CD4-positive, alpha-beta T cell treated with Interleukin-12 subunit alpha and Interleukin-12 subunit beta, for 1 hour (primary cell): ENCODE measurements around the gene CPLX3.

Experiments
- DNase-seq: peaks from one replicate; pipeline ENCODE4 v3.0.0-alpha.2; 2020

The CPLX3 gene

DNA sequence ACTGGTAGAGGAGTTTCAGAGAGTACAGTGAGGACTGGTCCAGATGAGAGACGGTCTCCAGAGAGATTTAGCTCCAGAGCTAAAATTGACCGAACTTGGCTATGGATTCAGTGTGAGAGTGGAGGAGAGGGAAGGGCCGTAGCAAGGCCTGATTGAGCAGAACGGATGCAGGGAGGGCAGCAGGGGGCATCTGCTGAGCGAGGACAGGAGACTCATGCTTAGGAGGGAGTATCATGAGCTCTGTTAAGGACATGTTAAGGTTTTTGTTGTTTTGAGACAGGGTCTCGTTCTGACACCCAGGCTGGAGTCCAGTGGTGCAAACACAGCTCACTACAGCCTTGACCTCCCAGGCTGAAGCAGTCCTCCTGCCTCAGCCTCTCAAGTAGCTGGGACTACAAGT lies 21.5 kb upstream of the CPLX3 start:
- no peak for DNase-seq

DNA sequence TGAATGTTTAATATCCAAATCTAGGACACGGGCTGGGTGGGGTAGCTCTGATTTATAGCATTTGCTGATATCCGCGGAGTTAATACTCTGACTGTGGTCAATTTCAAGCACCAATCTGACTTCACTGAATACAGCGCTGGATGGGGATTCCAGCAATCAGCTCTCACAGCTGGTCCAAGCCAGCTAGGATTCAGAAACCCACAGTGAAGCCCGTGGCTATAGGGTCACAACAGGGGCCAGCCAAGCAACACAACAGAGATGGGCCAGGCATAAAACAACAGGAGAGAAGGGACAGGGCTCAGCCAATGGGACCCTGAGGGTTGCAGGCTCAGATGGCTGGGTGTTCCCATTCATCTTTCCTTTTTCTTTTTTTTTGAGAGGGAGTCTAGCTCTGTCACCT lies 19.1 kb upstream of the CPLX3 start:
- DNase-seq, result no peak

DNA sequence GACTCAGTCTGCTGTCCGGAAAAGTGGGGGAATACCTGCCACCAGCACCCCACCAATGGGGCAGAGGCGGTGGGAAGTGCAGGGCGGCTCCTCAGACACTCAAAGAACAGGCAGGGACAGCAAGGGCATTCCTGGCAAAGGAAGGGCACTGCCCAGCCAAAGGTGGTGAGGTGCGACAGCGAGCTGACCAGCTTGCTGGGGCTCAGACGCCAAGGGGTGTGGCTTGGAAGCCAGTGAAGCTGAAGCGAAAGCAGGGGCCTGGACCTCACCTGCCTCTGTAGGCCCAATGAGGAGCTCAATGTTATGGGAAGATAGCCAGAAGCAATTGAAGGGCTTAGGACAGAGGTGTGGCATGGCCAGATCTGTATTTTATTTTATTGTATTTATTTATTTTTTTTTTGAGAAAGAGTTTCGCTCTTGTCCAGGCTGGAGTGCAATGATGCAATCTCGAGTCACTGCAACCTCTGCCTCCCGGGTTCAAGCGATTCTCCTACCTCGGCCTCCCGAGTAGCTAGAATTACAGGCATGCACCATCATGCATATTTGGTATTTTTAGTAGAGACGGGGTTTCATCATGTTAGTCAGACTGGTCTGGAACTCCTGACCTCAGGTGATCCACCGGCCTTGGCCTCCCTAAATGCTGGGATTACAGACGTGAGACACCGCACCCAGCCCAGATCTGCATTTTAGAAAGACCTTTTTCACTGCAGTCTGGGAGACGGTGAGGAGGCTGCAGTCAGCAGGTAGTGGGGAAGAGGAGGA lies 18.2 kb upstream of the CPLX3 start:
- DNase-seq, result no peak

DNA sequence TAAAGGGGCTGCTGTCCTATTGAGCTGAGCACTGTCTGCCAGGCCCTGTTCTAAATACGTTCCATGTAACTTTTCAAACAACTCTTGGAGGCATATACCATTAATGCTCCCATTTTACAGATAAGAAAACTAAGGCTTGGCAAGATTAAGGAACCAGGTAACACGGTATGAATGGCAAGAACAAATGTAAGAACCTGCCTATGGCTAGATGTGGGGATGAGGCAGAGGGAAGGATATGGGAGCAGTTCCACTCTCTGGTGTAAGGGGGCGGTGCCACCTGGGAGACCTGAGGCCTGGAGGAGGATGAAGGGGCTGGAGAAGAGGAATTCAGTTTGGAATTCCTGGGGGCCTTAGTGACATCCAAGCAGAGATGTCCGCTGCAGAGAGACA lies 17.6 kb upstream of the CPLX3 start:
- DNase-seq, result no peak

DNA sequence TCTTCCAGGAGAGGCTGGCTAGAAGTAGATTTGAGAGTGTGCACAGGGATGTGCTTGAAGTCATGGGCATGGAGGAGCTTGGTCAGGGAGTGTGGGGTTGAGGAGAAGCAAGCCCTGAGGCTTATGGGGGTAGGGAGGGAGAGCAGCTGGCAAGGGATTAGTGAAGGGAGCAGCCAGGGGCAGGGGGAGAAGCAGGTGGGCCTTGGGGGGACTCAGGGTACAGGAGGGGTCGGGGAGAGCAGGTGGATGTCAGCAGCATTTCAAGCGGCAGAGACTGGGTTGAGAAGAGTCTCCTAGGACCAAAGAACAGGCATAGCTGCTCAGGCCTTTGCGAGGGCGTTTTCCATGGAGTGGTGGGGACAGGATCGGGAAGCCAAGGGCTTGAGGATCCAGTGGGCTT lies 17.2 kb upstream of the CPLX3 start:
- no peak for DNase-seq

DNA sequence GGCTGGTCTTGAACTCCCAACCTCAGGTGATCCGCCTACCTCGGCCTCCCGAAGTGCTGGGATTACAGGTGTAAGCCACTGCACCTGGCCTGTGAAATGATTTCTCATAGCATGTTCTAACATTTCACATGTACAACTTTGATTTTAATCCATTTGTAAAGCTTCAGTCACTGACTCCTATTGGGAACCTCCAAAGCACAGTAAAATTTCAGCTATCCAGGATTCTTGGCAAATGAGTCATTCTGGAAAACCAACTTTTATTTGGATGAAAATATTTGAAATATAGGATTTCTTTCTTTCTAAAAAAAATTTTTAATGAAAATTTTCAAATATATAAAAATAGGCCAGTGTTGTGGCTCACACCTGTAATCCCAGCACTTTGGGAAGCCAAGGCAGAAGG lies 16.5 kb upstream of the CPLX3 start:
- DNase-seq, result no peak

DNA sequence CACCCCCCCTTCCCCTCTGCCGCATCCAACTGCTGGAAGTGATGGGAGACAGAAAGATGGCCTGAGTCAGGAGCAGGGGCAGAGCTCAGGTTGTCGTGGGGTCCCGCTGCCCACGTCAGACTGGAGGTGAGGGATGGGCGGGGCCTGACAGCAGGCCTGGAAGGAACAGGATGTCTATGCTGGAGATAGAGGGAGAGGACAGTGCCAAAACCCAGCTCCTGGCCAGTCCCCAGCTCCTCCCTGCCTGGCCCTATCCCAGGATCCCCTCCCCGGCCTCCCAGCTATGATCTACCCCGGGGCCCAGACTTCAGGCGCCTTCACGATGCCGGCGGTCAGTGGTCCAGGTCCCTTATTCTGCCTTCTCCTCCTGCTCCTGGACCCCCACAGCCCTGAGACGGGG lies 13.9 kb upstream of the CPLX3 start, which contains the start of gene LMAN1L:
TSS of gene LMAN1L (plus strand) at position 303 of the 400 bp plus-strand sequence. CDS start at position 323, 20 bp downstream.
- no peak for DNase-seq

DNA sequence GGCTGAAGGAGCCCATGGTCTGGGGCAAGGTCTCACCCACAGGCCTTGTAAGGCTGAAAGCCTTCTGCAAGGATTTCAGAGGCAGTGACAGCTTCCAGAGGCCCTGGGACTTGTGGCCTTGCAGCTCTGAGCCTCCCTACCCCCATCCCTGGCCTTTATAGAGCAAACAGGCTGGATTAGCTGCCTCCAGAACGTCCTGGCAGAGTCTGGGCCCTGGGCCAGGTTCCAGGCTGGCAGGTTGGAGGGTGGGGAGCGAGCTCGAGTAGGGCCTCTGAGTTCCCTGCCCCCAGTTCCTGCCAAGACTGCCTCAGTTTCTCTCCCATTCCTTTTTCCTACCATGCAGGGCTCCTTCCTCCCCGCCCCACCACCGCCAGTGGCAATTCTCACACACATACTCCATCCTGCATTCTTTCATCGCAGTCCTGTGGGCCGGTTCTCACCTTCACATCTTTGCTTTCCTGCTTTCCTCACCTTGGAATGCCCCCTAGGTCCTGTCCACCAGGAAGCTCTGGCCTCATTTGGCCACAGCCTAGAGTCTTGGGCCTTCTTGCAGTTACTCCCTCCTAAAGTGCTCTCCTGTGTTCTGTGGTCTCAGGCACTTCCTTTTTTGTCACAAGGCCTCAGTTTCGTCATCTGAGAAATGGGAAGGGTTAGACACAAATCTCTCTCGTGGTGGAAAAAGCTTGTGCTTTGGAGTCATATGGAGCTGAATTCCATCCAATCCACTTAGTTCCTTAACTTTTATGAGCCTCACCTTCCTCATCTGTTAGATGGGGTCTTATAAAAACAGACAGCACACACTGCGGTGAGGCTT lies 11.1 kb upstream of the CPLX3 start:
- no peak for DNase-seq

DNA sequence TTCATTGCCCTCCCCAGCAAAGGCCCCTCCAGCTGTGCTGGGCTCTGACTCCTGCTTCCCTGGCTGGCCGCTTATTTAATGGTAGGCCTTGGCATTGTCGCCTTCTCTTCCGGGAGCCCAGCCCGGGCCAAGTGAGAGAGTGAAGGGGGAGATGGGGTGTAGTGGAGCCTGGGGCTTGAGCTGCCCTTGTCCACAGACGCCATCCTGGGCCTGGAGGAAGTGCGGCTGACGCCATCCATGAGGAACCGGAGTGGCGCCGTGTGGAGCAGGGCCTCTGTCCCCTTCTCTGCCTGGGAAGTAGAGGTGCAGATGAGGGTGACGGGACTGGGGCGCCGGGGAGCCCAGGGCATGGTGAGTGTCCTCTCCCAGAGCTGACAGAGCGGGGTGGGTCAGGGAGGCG lies 10.5 kb upstream of the CPLX3 start:
- no peak for DNase-seq

DNA sequence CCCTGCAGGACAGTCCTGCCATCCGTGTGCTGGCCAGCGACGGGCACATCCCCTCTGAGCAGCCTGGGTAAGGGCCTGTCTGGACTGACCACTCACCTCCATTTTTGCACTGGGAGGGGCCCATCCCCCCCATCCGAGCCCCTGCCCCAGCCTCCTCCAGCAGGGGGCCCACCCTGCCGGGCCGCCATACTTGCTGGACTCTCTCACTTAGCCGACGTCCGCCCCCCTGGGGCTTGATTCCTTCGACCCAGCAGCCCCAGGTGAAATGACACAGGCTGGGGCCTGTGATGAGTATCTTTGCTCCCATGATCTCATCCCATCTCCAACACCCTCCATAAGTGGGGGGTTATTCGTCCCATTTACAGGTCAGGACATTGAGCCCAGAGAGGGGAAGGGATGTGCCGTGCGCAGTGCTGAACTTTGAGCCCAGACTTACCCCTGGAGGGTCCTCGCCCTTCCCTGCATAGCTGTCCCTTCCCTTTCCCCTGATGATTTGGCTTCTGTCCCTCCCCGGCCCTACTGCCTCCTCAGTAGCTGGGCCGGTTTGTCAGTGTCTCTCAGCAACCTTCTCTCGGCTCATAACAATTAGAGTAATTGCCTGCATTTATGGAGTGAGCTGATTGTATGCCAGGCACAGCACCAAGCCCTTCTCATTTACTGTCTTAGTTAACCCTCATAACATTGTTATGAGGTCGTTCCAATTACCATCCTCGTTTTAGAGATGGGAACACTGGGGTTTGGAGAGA lies 9.6 kb upstream of the CPLX3 start:
- DNase-seq, result no peak

DNA sequence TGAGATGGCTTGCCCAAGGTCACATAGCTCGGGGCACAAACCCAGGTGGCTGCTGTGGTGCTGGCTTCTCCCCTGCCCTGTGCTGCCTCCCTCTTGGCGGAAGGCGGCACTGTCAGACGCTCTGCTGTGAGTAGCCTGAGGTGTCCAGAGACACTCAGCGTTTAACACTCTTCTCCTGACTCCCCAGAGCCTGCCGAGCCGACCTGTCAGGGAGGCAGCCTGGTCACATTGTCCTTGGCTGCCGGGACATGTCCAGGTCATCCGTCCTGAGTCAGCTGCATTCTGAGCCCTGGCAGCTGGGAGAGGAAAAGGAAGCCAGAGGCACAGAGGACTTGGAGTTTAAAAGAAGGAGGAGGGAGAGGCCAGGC lies 9.1 kb upstream of the CPLX3 start:
- DNase-seq, result no peak

DNA sequence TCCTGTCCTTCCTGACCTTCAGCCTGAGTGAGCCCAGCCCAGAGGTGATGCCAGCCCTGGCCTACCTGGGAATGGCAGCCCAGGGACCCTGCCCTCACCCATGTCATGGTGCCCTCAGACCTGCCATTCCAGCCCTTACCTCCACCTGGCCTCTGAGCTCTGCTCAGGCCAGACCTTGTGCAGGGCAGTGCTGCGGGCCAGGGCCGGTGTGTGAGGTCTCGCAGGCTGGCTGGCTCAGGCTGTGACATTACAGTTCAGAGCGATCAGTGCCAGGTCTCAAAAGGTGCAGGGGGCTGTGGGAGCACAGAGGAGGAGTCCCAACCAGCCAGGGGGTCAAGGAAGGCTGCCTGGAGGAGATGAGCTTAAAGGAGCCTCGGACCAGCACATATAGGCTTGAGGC lies 6.4 kb upstream of the CPLX3 start:
- DNase-seq, result no peak

DNA sequence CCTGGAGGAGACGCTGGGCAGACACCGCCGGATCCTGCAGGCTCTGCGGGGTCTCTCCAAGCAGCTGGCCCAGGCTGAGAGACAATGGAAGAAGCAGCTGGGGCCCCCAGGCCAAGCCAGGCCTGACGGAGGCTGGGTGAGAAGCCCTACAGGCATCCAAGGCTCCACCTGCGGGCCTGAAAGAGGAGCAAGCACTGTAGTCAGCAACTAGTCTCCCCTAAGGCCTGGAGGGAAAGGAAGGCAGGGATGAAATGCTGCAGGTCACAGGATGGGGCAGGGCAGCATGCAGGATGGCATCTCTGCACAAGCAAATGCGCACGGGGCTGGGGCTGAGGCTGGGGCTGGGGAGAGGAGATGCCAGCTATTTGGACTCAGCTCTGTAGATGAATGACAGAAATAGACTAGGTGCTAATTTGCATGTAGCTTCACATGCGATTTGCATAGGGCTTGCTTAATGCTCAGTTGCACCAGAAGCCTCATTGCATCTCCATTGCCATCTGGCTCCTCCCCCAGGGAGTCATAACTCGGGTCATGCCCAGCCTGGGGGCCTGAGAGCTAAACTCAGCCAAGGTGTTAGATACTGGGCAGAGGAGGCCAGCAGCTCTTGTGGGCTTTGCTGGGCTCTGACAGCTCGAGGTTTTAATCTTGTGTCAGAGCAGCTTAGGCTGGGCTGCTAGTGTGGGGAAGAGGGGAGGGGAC lies 5.2 kb upstream of the CPLX3 start:
- no peak for DNase-seq

DNA sequence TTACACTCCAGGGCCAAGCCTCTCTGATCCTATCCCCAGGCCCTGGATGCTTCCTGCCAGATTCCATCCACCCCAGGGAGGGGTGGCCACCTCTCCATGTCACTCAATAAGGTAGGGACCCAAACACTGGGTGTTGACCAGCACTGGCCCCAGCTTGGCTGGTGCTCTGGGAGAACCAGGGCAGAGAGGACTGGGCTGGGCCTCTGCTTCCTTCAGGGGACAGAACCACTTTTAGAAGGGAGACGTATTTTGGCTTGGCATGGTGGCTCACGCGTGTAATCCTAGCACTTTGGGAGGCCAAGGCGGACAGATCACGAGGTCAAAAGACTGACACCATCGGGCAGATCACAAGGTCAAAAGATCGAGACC lies 4.7 kb upstream of the CPLX3 start:
- no peak for DNase-seq

DNA sequence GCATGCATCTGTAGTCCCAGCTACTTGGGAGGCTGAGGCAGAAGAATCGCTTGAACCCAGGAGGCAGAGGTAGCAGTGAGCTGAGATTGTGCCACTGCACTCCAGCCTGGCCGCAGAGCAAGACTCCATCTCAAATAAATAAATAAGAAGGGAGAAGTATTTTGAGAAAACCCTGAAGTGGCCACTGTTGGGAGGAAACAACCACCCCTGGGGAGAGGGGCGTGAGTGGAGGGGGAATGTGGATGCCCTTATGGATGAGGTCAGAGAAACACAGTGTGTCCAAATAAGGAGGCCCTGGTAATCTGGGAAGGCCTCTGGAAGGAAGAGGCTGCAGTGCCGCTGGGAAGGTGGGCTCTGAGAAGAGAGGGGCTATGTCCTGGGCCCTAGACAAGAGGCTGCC lies 4.2 kb upstream of the CPLX3 start:
- DNase-seq, result no peak

DNA sequence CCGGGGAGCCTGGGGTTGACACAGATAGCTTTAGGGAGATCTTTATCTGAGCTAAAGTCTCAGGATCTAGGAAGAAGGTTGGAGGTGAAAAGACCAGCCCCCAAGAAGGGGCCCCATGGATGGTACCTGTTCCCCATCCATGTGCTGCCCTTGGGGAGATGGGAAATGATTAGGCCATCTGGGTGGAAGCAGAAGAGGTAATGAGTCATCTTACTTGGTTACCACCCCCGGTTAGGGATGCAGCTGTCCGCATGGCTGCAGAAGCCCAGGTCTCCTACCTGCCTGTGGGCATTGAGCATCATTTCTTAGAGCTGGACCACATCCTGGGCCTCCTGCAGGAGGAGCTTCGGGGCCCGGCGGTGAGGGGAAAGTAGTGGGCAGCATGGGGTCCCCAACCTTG lies 3.1 kb upstream of the CPLX3 start:
- DNase-seq, result no peak

DNA sequence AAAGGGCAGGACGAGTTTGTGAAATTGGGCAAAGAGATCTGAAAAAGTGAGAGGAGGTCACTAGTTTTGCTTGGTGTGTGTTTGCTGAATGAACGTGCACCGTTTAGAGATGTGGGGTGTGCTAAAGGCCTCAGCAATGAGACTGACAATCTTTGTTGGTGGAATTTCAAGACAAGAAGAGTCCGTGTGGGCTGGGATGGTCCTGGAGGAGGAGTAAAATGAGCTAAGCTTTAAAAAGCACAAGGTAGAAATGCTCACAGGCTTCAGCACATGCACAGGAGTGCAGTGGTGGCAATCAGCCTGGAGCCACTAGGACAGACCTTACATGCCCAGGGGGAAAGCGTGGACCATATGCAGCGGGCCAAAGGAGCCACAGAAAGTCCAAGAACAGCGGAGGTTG lies 1.5 kb upstream of the CPLX3 start:
- DNase-seq, result no peak

DNA sequence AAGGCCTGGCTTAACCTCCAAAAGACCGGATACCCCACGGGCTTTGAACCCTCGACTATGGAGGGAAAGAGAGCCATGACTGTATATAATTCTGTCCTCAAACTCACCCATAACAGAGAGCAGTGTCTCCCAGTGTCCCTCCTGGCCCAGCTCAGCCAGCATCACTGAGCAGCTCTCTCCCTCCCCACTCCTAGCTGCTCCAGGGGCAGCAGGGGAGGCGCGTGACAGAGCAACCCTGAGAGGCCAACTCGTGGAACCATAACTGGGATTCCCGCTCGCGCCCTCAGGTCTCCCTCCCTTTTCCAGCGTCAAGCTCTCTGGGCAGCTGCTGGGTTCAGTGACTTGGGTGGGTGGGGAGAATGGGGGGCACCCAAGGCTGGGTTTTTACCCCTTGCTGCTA lies 561 bp upstream of the CPLX3 start:
- no peak for DNase-seq

DNA sequence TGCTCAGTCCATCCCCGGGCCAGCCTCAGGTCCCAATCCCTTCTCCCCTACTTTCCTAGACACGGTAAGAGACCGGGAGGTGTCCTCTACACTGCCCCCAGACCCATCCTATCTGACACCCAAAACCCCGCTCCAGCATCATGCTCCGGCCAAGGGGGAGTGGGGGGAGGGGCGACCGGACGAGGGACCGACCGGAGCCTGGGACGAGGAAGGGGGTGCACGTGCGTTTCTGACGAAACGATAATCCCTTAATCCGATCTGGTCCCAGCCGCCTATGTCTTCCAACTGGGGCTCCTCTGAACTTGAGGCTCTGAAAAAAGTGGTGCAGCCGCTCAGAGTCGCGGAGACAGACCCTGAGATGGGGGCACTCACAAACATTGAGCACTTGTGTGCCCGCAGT lies 494 bp downstream of the CPLX3 start:
- DNase-seq, result no peak

DNA sequence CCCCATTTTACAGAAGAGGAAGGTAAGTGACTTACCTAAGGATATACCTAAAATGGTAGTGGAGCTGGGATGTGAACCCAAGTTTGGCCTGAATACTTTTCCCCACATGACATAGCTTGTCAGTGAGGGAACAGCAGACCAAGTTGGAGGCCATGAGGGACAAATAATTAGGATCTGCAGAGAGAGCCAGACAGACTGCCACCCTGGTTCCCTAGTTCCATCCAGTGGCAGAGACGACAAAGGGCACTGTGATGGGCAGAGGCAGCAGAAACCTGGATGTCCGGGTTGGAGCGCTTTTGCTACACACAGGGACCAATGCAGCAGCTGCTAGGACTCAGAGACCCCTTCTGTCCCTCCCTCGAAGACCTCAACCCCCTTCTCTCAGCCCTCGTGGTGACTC lies 1.2 kb downstream of the CPLX3 start:
- DNase-seq, result no peak

DNA sequence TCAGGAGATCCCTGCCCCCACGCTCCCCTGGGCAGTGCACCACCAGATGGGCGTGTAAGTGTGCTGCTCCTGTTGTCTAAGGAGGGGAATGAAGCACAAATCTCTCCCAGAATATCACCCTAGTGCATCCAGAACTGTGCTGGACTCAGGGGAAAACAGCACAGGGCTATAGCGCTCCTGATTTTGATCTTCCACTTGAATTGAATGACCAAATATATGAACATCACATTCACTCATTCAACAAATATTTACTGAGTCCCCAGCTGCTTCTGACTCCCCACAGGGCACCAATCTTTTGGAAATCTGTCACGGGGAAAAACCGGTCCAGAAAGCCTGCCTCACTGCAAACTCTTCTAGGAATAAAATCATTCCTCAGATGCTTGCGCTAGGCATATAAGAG lies 2.4 kb downstream of the CPLX3 start:
- no peak for DNase-seq

DNA sequence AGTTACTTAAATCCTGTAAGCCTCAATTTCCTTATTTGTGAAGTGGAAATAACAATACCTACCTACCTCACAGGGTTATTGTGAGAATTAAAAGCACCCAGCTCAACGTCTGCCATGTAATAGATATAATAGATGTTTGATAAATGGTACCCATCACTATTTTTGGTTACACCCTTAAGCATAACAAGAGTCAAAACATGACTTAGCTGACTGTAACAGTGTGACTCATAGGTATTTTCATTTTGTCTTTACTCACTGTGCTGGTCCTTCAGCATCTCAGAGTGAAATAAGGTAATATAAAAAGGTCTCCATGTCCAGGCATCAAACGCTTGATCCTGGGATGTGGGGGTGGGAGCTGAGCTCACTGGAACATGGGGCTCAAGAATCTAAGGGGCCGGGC lies 3.1 kb downstream of the CPLX3 start:
- no peak for DNase-seq

DNA sequence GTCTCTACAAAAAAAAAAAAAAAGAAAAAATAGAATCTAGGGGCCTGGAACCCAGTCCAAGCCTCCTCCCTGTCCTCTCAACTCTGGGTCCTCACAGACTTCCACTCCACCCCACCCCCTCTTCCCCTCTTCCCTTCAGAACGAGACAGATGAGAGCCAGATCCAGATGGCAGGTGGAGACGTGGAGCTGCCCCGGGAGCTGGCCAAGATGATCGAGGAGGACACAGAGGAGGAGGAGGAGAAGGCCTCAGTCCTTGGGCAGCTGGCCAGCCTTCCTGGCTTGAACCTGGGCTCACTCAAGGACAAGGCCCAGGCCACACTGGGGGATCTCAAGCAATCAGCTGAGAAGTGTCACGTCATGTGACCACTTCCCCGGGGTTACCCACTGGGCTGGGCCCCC lies 3.6 kb downstream of the CPLX3 start:
- no peak for DNase-seq
